NCI-H1694 treated with DMSO at 0.1 percent for 48 hours (cell line): ENCODE measurements around the gene NFIA.

ENCODE experiments used
- DNase-seq: peaks from one replicate; lab custom pipeline; 2025; lab: John Stamatoyannopoulos, UW

NFIA gene

GRCh38 chr1:61434276-61434675 is 351.9 kb downstream of the NFIA start:
- DNase-seq: no peak

DNA sequence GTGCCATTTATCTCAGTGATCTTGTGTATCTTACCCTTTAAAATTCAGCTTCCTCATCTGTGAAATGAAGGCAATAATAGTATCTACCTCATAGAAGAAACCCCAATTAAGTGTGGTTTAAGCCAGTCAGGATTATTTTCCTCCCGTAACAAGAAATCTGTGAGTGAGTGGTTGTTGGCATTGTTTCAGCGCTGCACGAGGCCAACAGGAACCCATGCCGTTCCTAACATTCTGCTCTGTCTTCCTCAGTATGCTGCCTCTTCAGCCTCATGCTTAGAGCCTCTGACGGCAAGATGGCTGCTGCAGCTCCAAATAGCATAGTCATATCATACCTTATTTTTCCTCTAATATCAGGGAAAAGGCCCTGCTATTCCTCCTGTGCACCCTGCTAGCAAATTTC is 352.9 kb downstream of the NFIA start:
- no peak for DNase-seq

- DNase-seq: no peak
Observed at GRCh38 chr1:61436016-61436415, 353.7 kb downstream of the NFIA start.

DNA sequence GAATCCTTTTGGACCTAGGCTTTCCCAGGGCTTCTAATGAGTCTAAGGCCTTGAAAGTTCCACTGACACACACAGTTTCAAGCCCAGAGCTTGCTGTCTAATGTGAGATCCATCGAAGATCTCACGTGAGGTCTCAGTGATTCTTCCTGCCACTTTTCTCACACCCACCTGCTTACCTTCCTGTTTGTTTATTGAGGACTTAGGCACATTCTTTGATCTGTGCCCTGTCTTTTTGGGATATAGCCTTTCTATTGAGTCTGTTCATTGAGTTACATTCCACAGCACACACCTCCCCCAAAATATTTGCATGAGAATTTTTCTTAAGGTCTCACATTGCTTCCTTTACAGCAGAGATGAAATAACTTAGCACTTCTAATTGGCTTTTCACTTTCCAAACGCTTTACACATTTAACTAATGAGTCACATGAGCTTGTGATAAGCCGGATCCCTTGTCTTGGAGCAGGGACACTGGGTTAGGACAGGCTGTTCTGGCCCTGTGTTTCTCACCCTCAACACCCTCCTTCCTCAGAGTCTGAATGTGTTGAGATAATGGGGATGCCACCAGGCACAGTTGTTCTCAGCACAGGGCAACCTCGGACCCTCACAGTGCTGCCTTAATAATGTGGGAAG is 354.2 kb downstream of the NFIA start:
- DNase-seq: no peak

DNA sequence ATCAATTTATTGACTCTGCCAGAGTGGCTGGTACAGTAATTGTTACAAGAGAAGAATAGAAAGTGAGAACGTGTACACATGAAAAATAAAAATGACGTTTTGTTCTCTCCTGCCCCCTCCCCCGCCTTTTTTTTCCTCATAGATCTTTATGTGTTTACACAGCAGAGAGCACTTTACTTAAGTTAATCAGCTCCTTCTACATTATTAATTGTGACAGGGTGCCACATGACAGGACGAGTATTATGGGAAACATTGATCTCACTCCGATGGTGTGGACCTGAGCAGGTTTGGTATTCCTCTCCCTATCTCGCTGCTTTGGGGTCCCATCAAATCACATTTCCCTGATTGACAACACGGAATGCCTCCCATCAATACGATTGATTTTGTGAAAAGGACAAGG is 356.9 kb downstream of the NFIA start:
- no peak for DNase-seq

DNA sequence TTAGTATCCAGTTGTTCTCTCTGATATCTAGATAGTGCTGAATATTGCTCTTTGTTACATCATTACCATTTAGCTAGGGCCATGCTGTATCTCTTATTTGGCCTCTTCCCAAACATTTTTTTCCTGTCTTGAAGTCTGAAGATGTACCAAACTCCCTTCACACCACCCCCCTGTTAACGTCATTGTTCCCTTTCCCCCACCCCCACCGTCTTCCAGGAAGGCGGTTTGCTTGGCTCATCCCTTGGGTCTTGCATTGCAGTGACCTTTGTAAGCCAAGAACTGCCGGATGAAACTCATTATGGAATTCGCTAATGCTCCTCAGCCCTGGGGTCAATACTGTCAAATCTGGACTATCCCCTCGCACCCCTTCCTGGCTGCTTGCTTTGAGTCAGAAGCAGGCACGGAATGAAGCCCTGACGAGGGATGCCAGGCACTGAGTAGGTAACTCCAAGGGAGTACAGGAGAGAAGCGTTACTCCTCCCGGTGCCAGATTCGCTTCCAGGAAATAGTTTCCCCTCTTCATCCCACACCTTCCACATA is 359.4 kb downstream of the NFIA start:
- DNase-seq: no peak

DNA sequence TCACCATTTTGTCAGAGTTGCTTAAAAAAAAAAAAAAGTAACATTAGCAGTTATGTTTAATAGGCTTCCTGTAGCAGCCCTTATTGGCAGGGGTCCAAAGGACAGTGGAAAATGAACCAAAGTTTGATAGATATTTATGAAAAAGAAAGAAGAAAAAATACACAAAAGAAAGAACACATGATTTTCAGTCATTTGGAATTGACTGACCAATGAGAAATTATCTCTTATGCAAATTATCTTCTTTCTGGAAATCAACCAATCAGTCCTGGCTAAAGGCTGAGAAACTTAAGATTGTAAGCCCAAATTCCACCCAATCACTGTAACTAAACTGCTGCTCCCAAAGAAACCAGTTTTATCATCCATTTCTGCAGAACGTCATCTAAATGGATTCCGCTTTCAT is 360.2 kb downstream of the NFIA start:
- no peak for DNase-seq

GRCh38 chr1:61444288-61444687 is 361.9 kb downstream of the NFIA start:
- no peak for DNase-seq

DNA sequence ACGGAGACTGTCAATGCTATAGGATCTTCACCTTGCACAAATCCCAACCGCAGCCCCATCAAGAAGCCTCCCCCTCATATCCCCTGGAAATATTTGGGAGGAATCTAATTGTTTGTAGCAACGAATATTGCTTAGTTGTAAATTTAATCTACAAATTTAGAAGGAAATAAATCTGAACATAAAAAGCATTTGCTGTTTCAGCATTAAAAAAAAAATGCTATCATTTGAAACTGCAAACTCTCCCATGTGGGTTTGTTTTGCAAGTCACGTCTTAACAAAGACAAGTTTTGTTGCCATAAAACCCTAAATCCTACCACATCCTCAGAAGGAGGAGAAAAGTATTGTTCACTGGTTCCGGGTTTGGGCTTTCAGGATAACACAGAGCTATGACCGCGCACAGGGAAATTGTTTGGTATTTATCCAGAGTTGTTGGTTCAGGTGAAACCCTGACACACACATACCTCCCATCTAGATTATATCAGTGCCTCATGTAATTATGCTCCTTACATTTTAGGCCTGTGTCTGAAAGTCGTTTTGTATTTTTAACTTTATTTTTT is 363.0 kb downstream of the NFIA start:
- DNase-seq: no peak

- peak; percentile 12 for DNase-seq
Observed at GRCh38 chr1:61446531-61446991, 364.2 kb downstream of the NFIA start.

DNA sequence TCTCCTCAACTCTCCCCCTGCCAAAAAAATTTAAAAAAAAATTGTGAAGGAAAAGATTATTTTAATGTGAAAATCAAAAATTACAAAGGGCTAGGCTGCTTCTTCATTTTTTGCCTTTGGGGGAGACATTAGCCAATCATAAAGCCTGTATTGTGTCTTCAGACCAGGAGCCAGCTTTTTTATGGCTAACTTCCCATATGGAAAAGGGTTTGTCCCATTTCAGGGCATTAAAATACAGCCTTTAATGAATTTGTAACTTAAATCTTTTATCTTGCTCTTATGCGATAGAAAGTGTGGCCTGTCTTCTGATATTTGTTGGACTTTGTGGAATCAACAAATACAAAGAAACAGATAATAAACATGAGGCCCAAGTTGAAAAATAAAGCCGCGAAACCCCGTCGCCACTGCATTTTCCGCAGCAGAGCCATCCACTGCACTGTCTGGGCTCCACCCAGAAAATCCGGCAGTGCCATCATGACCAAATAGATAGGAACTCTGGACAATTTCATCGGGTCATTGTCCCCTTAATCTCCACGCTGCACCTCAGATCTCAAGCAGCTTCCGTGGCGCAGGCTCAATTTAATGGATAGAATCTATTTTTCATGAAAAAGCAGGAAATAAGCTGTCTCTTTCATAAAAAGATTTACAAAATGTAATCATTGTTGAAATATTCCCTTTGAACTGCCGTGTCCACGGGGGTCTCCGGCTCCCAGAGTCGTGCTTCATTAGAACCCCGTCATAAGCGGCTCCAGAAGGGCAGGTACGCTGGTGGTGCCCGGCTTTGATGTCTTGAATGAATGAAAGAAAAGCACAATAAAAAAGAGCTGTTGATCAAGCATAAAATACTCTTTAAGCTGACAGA is 365.0 kb downstream of the NFIA start:
- no peak for DNase-seq

DNA sequence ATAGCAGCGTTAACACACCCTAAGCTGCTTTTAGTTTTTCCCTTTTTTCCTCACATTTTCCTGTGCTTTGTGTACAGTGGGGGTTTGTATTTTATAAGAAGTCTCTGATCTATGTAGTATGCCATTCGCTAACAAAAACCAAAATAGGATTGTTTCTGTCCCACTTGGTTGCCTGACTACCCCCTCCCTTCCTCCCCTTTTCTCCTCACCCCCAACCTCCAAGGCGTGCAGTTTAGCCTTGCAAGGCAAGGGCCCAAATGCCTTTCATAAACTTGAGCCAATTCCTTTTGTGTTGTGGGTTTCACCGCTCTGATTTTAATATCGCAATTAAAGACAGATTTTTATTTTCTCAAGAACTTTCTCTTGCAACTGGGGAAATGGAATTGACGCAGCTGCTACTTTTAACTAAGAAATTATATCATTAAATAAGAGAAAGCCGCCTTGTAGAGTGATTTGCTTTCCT is 365.6 kb downstream of the NFIA start:
- DNase-seq: no peak

DNA sequence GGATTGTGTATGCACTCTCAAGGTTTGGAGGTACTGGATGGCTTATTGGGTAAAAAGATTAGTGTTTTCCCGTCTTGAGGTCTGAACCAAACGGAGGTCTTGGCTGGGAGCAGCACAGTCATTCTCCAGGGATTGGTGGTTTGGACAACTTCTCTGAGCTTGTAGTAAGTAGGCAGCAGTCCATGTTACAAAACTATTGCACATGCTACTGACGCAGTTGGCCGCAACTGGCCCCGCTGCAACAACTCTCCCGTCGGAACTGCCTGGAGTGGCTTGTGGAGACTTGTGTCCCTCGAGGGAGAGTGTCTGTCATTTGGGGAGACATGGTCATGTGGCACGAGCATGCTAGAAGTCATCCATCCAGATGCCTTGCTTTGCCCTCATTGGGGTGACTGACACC is 366.6 kb downstream of the NFIA start:
- DNase-seq: no peak

DNA sequence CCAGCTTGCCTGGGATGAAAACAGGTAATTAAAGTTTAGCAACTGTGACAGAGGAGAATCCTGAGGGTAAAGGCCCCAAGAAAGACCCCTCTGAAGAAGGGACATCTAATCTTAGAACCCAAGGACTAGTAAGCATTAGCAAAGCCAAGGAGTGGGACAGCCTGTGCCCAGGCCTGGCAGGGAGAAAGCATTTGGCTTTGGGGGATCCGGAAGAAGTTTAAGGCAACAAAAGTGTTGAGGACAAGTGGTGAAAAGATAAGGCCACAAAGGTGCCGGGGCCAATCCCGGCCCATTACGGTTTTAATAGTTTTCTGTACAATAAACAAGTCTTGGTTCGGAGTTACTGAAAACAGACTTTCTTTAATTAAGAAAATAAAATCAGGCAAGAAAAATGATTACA is 367.0 kb downstream of the NFIA start:
- no peak for DNase-seq

DNA sequence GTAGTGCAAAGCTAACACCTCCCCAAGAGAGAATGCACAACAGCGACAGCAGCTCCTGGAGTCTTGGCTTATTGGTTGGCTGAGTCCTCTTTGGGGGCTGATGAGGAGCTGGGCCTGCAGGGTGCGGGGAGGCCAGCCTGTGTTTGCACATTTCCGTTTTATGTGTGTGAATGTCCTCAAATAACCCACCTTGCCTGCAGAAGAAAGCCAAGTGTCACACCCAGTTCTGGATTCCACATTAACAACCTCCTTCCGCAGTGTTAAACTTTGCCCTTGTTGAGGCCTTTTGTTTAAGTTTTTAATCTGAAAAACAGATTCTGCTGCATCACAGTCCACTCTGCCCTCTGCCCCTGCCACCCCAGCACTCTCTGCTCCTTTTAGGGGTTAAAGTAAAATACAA is 368.1 kb downstream of the NFIA start:
- no peak for DNase-seq

DNA sequence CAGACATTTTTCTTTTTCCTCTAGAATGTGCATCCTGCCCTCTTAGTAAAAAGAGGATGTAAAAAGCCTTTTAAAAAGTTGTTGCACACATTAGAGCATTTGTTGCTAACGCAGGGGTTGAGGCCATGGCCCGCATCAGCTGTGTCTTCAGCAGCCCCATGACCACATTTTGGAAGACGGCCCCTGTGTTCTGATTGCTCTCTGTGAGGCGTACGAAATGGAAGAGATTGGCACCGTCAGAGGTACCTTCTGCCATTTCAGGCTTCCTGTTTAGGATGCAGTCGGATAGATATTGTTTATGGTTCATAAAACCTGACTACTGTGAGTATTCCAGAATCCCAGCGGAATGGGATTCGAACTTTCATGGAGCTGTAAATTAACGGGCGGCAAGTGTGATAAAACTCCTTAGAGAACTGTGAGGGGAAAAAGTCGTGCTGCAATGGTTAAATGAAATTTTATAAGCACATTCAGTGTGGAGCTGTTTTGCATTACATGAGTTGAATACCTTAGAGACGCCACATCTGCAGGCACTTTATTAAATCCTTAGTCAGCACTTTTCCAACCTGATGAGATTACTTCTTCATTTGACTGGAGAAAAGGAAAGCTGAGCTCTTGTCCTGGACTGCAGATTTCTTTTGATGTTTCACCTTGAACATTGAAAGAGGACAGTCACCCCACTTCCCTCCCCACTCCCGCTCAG is 368.7 kb downstream of the NFIA start:
- no peak for DNase-seq

DNA sequence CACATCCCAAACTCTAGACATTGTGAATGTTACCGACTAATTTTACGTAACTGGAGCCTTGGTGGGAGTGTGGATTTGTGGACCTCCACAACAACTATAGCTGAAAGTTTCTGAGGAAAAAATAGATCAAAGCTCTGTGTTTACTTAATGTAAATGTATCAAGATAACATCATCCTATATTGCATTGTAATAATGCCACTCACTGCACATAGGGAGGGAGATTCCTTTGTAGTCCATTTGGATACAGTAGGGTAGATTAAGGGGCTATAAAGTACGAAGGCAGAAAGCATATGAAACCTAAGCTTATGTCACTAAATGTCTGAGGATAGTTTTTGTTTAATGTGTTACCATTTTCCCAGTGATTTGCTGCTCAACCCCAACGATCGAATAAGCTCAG is 369.2 kb downstream of the NFIA start:
- no peak for DNase-seq

DNA sequence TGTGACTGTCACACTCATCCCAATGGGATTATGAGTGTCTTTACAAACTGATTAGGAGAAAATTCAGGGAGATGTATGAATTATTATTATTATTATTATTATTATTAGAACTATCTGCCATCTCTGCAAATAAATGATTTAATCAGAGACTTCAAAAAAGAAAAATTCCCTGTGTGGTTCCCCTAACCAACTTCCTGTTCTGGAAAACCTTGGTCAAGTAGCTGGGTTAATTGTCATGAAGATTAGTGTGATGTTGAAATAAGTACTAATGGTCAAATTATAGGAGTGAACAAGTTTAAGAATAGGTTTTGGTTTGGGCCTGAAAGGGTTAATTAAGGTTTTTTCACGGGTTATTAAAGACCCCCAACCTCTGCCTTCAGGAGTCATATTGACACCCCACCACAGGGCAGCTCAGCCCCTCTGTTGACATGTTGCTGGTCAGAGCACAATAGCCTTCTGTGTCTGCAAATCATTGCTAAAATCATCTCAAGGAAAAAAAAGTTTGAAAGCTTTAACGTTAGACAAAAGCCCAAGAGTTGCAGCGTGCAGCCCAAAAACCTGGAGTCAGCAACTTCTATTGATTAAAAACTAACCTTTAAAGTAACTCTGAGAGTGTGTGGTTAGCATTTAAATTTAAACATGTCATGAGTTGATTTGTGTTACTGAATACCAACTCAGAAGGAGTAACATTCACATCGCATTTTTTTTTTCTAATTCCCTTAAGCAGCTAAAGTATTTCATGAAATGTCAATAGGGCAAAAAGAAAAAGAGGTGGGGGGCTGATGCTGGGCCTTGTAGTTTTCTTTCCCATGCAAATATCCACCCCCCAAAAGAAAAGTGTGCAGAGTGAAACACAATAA is 370.0 kb downstream of the NFIA start:
- DNase-seq: no peak

DNA sequence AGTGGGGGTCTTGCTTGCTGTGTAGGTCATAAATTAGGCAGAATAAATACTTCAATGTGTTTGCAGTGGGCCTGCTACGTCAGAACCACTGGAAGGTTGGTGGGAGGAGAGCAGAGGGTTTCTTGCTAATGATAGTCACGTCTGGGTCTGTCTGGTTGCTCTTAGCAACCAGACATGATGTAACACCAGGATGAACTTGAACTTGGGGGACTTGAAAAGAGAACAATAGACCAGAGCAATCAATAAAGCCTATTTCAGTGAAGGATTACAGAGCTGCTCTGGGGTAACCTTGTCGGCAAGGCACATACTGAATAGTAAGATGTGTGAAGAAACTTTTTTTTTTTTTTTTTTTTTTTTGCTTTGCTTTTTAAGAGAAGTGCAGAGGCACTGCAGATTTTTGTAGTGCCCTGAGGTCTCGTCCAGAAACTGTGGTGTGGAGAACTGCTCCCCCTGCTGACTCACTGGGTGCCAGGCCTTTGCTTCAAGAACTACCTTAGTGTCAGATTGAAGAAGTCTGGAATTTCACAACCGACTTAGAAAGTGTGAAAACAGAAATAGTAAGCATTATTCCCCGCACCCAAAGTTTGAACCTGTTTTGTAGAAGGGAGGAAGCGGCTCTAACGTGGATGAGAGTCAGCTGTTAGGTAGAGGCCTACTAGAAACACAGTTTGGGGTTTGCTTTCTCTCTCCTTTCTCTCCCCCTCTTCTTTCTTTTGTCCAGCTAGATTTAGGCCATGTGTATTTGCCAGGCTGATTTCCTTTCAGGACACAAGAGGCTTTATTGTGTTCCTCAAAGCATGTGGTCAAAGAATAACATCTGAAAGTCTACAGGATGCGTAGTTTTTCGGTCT is 371.0 kb downstream of the NFIA start:
- DNase-seq: peak; percentile 68

DNA sequence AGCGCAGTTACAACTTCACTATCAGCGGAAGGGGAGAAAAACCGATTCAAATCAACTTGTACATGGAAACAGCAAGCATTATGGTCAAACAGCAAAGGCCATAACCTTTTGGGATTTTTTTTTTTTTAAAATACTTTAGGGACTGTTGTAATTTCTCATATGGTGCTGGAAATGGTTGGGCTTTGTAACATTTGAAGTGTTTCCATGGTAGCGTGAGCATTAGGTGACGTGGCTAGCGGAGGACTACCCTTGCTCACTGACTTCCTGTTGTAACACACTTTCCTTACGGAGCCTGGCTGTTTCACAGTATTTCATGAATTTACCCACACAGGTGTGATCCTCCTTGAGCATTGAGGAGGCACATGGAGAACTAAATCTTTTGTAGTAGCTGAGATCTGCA is 373.0 kb downstream of the NFIA start:
- DNase-seq: no peak
